H1 (cell line): ENCODE measurements around the gene CD48. TPM values are rescaled to one million over a fixed set of nuclear protein-coding genes. Genes with fewer than 3 reads are reported as not detected.

Experiments
- E2F6 ChIP-seq: IDR thresholded peaks from 2 replicates; pipeline ENCODE4 v1.6.1; 2012; ENCODE audit warnings: inconsistent platforms
- polyA plus RNA-seq, 7 experiments: library from polyadenylated mRNA; depleted of rRNA in 3 of 7; stranded (reverse) in 5 of 7; unstranded in 2 of 7; fragments of >200 nt in 5 of 7; fragments of 200-250 nt in 2 of 7; gene quantifications; 1 replicate in 5 of 7; 2 replicates in 1 of 7; 4 replicates in 1 of 7; pipeline versions ENCODE4 v1.2.1 to v1.2.3, GENCODE V29; 2011 to 2013; ENCODE audit warnings: missing spikeins in 2 of 7, mixed read lengths in 2 of 7
- total RNA-seq: library from RNA; stranded (reverse); fragmentation: NEBNext Ultra II Directional; extraction: Animal tissue kit (Norgen Biotek cat#: 25700); gene quantifications from 2 replicates; pipeline ENCODE4 v1.2.1, GENCODE V29; 2021

CD48 gene
- total and polyA plus RNA-seq, 2 of the 8 experiments (the other 6 are each of a cell fraction or from before 2014, with no cell fraction given) = 0.08 TPM; not detected in 1

GRCh38 chr1:160637821-160638539 lies 73.6 kb downstream of the CD48 start (continued):
- TF ChIP-seq E2F6 = no peak
- TF ChIP-seq, all 59 proteins: peak for 0
